Endothelial cell of umbilical vein (primary cell): ENCODE measurements around the gene RNF144B. TPM values are rescaled to one million over a fixed set of nuclear protein-coding genes. Genes with fewer than 3 reads are reported as not detected.

Source experiments
- BruUV-seq: library from RNA; stranded (reverse); fragments of 400-500 nt; replicated peaks from 2 replicates; lab custom pipeline; 2021; lab: Mats Ljungman, UMichigan
- CTCF ChIA-PET: fragments of 300-600, 350-600 bp; sonication (Branson Sonifier 250); formaldehyde crosslinking; loops from one replicate; lab custom pipeline; 2021; ENCODE audit warnings: antibody characterized with exemption, inconsistent platforms; lab: Charles Lee
- POLR2A ChIA-PET: fragments of 300-600, 350-600 bp; sonication (Branson Sonifier 250); formaldehyde crosslinking; loops from one replicate; lab custom pipeline; 2021; ENCODE audit warnings: antibody characterized with exemption, inconsistent platforms; lab: Charles Lee
- DNase-seq: peaks from one replicate; pipeline ENCODE4 v3.0.0-alpha.2; 2011; ENCODE audit warnings: low read depth, low spot score
- FAIRE-seq: peaks from 2 replicates; lab custom pipeline; 2011; peaks lifted over from hg19 to GRCh38; lab: Jason Lieb, UNC
- H2AFZ ChIP-seq: 2 replicates; pipeline ENCODE4 v1.6.0; 2012; ENCODE audit warnings: low read depth, low read length, control low read depth, inconsistent platforms
- H3K27ac ChIP-seq: 2 replicates; pipeline ENCODE4 v1.5.1; 2011; ENCODE audit warnings: low read depth, mild to moderate bottlenecking, control low read depth, low read length, moderate library complexity; ENCODE audit not compliant: insufficient read depth
- H3K27me3 ChIP-seq, 2 experiments: 2 replicates each; pipeline versions ENCODE4 v1.6.0 to v1.6.1; 2011; ENCODE audit warnings: low read length in 2 of 2, mixed read lengths in 1 of 2; ENCODE audit not compliant: control insufficient read depth in 2 of 2, insufficient read depth in 2 of 2
- H3K36me3 ChIP-seq, 2 experiments: 2 replicates in 1 of 2; 3 replicates in 1 of 2; pipeline ENCODE4 v1.5.1; 2011; ENCODE audit warnings: low read length in 2 of 2, mild to moderate bottlenecking in 1 of 2, moderate library complexity in 1 of 2; ENCODE audit not compliant: control insufficient read depth in 2 of 2, insufficient read depth in 2 of 2; ENCODE audit errors: extremely low read depth in 1 of 2
- H3K4me1 ChIP-seq: 3 replicates; pipeline ENCODE4 v1.5.1; 2011; ENCODE audit warnings: mild to moderate bottlenecking, low read length; ENCODE audit not compliant: control insufficient read depth, insufficient read depth; ENCODE audit errors: extremely low read depth
- H3K4me2 ChIP-seq: 2 replicates; pipeline ENCODE4 v1.6.1; 2011; ENCODE audit warnings: low read length, control low read depth, mixed read lengths; ENCODE audit not compliant: insufficient read depth
- H3K4me3 ChIP-seq, 3 experiments: fragments of 200-600 bp in 1 of 3; sonication (generic), shearing (Covaris generic) in 1 of 3; replicated peaks in 1 of 3; 2 replicates each; pipeline ENCODE4 v1.5.1; 2011 to 2016; ENCODE audit warnings: control low read depth in 3 of 3, low read length in 3 of 3, mild to moderate bottlenecking in 2 of 3, inconsistent platforms in 1 of 3, low read depth in 1 of 3, moderate library complexity in 1 of 3; ENCODE audit not compliant: insufficient read depth in 1 of 3
- H3K79me2 ChIP-seq: 2 replicates; pipeline ENCODE4 v1.6.0; 2012; ENCODE audit warnings: low read length, inconsistent platforms; ENCODE audit not compliant: control insufficient read depth, insufficient read depth
- H3K9ac ChIP-seq: replicated peaks from 2 replicates; pipeline ENCODE3; 2011; ENCODE audit warnings: low read length, control low read depth; ENCODE audit not compliant: insufficient read depth; ENCODE audit errors: extremely low read depth
- H3K9me1 ChIP-seq: replicated peaks from 3 replicates; pipeline ENCODE4 v1.6.0; 2011; ENCODE audit warnings: mild to moderate bottlenecking, low read length; ENCODE audit not compliant: control insufficient read depth, insufficient read depth; ENCODE audit errors: extremely low read depth
- H3K9me3 ChIP-seq: replicated peaks from 2 replicates; pipeline ENCODE4 v1.5.1; 2012; ENCODE audit warnings: low read length, inconsistent platforms; ENCODE audit not compliant: control insufficient read depth, insufficient read depth
- H4K20me1 ChIP-seq: replicated peaks from 2 replicates; pipeline ENCODE3; 2011; ENCODE audit warnings: mild to moderate bottlenecking, low read length; ENCODE audit not compliant: control insufficient read depth, insufficient read depth; ENCODE audit errors: extremely low read depth
- EZH2 ChIP-seq: IDR thresholded peaks from 2 replicates; pipeline ENCODE4 v1.6.1; 2012; ENCODE audit warnings: borderline replicate concordance, low read depth, mild to moderate bottlenecking, moderate library complexity, low read length, inconsistent platforms; ENCODE audit not compliant: severe bottlenecking
- FOS ChIP-seq: IDR thresholded peaks from 2 replicates; pipeline ENCODE4 v1.6.1; 2011; ENCODE audit warnings: mild to moderate bottlenecking, low read length, moderate library complexity, borderline replicate concordance; ENCODE audit not compliant: insufficient read depth
- JUN ChIP-seq: IDR thresholded peaks from 2 replicates; pipeline ENCODE4 v1.6.1; 2011; ENCODE audit warnings: borderline replicate concordance, low read depth; ENCODE audit not compliant: insufficient read length, insufficient read depth
- MYC ChIP-seq: IDR thresholded peaks from one replicate; pipeline ENCODE4 v1.6.1; 2011; ENCODE audit warnings: mild to moderate bottlenecking, low read depth, low read length
- POLR2A ChIP-seq: IDR thresholded peaks from 2 replicates; pipeline ENCODE4 v1.6.1; 2012; ENCODE audit warnings: low read depth, mild to moderate bottlenecking, control low read depth, low read length
- POLR2AphosphoS5 ChIP-seq: IDR thresholded peaks from 2 replicates; pipeline ENCODE4 v1.6.1; 2012; ENCODE audit warnings: low read depth, mild to moderate bottlenecking, control low read depth, low read length, moderate library complexity; ENCODE audit not compliant: insufficient read depth
- dilution Hi-C: fragments of 300-500 bp; cut with MboI; formaldehyde crosslinking; loops from one replicate; pipeline ENCODE4 v1.15.0; 2019; ENCODE audit warnings: low sequenced_read_pairs; ENCODE audit not compliant: extremely low pct_ligation_motif_present
- intact Hi-C: fragments of 100-400 bp; cut with micrococcal nuclease; formaldehyde crosslinking; loops from one replicate; pipeline ENCODE4 v1.10.0; 2022
- polyA plus RNA-seq, 4 experiments: library from polyadenylated mRNA; depleted of rRNA in 3 of 4; stranded (reverse) in 3 of 4; unstranded in 1 of 4; fragments of >200 nt; gene quantifications; 2 replicates each; pipeline versions ENCODE4 v1.2.1 to v1.2.3, GENCODE V29; 2011 to 2012; ENCODE audit warnings: missing spikeins in 1 of 4
- total RNA-seq: library from RNA; stranded (reverse); gene quantifications from 2 replicates; pipeline ENCODE4 v1.2.3, GENCODE V29; 2021
- TF ChIP-seq, protein P1 (sequence below): IDR thresholded peaks from 2 replicates; pipeline ENCODE4 v1.6.1; 2011; ENCODE audit not compliant: insufficient read depth, insufficient read length
- TF ChIP-seq, protein P2 (sequence below), 2 donors: IDR thresholded peaks; 1 replicate in 1 of 2; 2 replicates in 1 of 2; pipeline ENCODE4 v1.5.1; 2011; ENCODE audit warnings: low read length in 2 of 2, mild to moderate bottlenecking in 2 of 2, moderate library complexity in 2 of 2, control low read depth in 1 of 2, inconsistent platforms in 1 of 2, low read depth in 1 of 2; ENCODE audit not compliant: insufficient read depth in 1 of 2; ENCODE audit errors: extremely low read depth in 1 of 2

The RNF144B gene
- total and polyA plus RNA-seq, 2 donors (not counting 3 experiments of a cell fraction or from before 2014, with no cell fraction given), result 18.1 to 97.3 TPM

DNA sequence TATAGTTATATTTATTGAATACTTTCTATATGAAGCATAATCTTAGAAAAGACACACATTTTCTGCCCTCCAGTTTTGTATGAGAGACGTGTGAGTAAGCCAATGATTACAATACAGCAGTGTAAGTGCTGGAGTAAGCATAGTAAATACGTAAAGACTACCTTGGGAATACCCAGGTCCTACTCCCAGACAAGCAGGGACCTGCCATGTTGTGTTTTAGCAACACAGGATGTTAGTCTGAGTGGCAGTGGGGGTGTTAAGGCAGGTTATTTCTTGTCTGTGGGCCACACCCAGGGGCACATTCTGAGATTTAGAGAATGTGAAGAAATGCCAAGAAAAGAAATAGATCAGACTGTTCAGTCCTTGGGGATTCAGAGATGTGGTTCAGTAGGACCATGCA is 34.3 kb upstream of the RNF144B start:
- FAIRE-seq (no peak), DNase-seq (no peak)
- intact Hi-C loops (no loop called here), dilution Hi-C loops (no loop called here)
- H4K20me1 ChIP-seq, result no peaks in the 10 kb centered on the region
- CTCF ChIA-PET, result no interaction called here
- no peaks in the 10 kb centered on the region for H3K4me1 ChIP-seq
- no peaks in the 10 kb centered on the region for H3K9me1 ChIP-seq
- no TSS peak for BruUV-seq
- H3K36me3 ChIP-seq, result no peaks in the 10 kb centered on the region
- no peak overlapping the region for H3K27ac ChIP-seq
- no peak overlapping the region for H2AFZ ChIP-seq
- no peak overlapping the region for H3K4me3 ChIP-seq
- H3K27me3 ChIP-seq, result no peaks in the 10 kb centered on the region
- no peak overlapping the region for H3K9ac ChIP-seq
- H3K79me2 ChIP-seq, result no peaks in the 10 kb centered on the region
- no peak overlapping the region for H3K4me2 ChIP-seq
- POLR2A ChIA-PET, result no interaction called here
- no peaks in the 10 kb centered on the region for H3K9me3 ChIP-seq
- TF ChIP-seq POLR2AphosphoS5 (no peak), EZH2 (no peak), POLR2A (no peak), MYC (no peak), JUN (no peak), FOS (no peak)
- TF ChIP-seq, protein P1, sequence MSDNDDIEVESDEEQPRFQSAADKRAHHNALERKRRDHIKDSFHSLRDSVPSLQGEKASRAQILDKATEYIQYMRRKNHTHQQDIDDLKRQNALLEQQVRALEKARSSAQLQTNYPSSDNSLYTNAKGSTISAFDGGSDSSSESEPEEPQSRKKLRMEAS, result no peak
- TF ChIP-seq, protein P2, sequence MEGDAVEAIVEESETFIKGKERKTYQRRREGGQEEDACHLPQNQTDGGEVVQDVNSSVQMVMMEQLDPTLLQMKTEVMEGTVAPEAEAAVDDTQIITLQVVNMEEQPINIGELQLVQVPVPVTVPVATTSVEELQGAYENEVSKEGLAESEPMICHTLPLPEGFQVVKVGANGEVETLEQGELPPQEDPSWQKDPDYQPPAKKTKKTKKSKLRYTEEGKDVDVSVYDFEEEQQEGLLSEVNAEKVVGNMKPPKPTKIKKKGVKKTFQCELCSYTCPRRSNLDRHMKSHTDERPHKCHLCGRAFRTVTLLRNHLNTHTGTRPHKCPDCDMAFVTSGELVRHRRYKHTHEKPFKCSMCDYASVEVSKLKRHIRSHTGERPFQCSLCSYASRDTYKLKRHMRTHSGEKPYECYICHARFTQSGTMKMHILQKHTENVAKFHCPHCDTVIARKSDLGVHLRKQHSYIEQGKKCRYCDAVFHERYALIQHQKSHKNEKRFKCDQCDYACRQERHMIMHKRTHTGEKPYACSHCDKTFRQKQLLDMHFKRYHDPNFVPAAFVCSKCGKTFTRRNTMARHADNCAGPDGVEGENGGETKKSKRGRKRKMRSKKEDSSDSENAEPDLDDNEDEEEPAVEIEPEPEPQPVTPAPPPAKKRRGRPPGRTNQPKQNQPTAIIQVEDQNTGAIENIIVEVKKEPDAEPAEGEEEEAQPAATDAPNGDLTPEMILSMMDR (IDR thresholded peaks at IDR 0.05; ENCODE audit: extremely low read depth in 1 of 2, insufficient read depth in 1 of 2, low read depth in 1 of 2, low read length in 2 of 2), result no peak
